B cell (primary cell): ENCODE data around the gene ZNF827. TPM values are rescaled to one million over a fixed set of nuclear protein-coding genes. Genes with fewer than 3 reads are reported as not detected.

Experiments used
- ATAC-seq: fragments of 200-7000 bp; cut with Tn5 transposase; one replicate; pipeline ENCODE4 v1.10.0; 2021; ENCODE audit warnings: low read depth, mild to moderate bottlenecking, moderate number of reproducible peaks, moderate library complexity
- CTCF ChIA-PET: fragments of 350-600 bp; sonication (Branson Sonifier 250); formaldehyde crosslinking; loops from one replicate; lab custom pipeline; 2021; ENCODE audit warnings: antibody characterized with exemption, inconsistent platforms; lab: Charles Lee
- POLR2A ChIA-PET: fragments of 350-600 bp; sonication (Branson Sonifier 250); formaldehyde crosslinking; loops from one replicate; lab custom pipeline; 2021; ENCODE audit warnings: antibody characterized with exemption; lab: Charles Lee
- DNase-seq: peaks from one replicate; pipeline ENCODE4 v3.0.0; 2013
- H2AFZ ChIP-seq: 2 replicates; pipeline ENCODE4 v1.6.1; 2012; ENCODE audit warnings: mild to moderate bottlenecking, low read depth, low read length; ENCODE audit not compliant: insufficient read depth, poor library complexity, severe bottlenecking
- H3K27ac ChIP-seq, 2 donors: 1 replicate in 1 of 2; 2 replicates in 1 of 2; pipeline ENCODE4 v1.5.1; 2012 to 2013; ENCODE audit warnings: low read length in 2 of 2, mild to moderate bottlenecking in 2 of 2, moderate library complexity in 1 of 2
- H3K27me3 ChIP-seq, 4 experiments: fragments of 200-600 bp in 1 of 4; sonication (generic) in 1 of 4; replicated peaks in 1 of 4; 1 replicate in 2 of 4; 2 replicates in 2 of 4; pipeline versions ENCODE4 v1.6.1 to v1.7.0; 2013 to 2016; ENCODE audit warnings: low read length in 3 of 4, mild to moderate bottlenecking in 2 of 4, mixed read lengths in 1 of 4, moderate library complexity in 1 of 4; ENCODE audit not compliant: insufficient read depth in 4 of 4, control insufficient read depth in 3 of 4; ENCODE audit errors: control extremely low read depth in 1 of 4
- H3K36me3 ChIP-seq, 2 experiments: replicated peaks in 1 of 2; 1 replicate in 1 of 2; 2 replicates in 1 of 2; pipeline versions ENCODE4 v1.6.1 to v1.7.1; 2013; ENCODE audit warnings: low read length in 1 of 2; ENCODE audit not compliant: insufficient read depth in 2 of 2, control insufficient read depth in 1 of 2; ENCODE audit errors: control extremely low read depth in 1 of 2, extremely low read depth in 1 of 2
- H3K4me1 ChIP-seq, 2 donors: fragments of 200-600 bp in 1 of 2; sonication (generic) in 1 of 2; 1 replicate in 1 of 2; 2 replicates in 1 of 2; pipeline versions ENCODE4 v1.5.1 to v1.6.1; 2013 to 2017; ENCODE audit warnings: low read length in 2 of 2; ENCODE audit not compliant: control insufficient read depth in 2 of 2, insufficient read depth in 2 of 2
- H3K4me2 ChIP-seq: replicated peaks from 2 replicates; pipeline ENCODE3; 2012; ENCODE audit warnings: mild to moderate bottlenecking, low read depth, low read length; ENCODE audit not compliant: poor library complexity, severe bottlenecking
- H3K4me3 ChIP-seq, 5 experiments: fragments of 200-600 bp in 1 of 5; sonication (generic) in 1 of 5; 1 replicate in 3 of 5; 2 replicates in 2 of 5; pipeline versions ENCODE4 v1.5.1 to v1.7.0; 2011 to 2016; ENCODE audit warnings: low read length in 4 of 5, mild to moderate bottlenecking in 4 of 5, low read depth in 2 of 5, control low read depth in 1 of 5, moderate library complexity in 1 of 5; ENCODE audit not compliant: insufficient read depth in 1 of 5; ENCODE audit errors: control extremely low read depth in 1 of 5, extremely low read depth in 1 of 5
- H3K79me2 ChIP-seq: fragments of 200-600 bp; sonication (generic); one replicate; pipeline ENCODE4 v1.6.0; 2016; ENCODE audit warnings: low read length; ENCODE audit not compliant: control insufficient read depth, insufficient read depth
- H3K9ac ChIP-seq: fragments of 200-600 bp; sonication (generic); 2 replicates; pipeline ENCODE4 v1.6.1; 2017; ENCODE audit warnings: mild to moderate bottlenecking, low read length, moderate library complexity
- H3K9me3 ChIP-seq, 3 donors: one replicate each; pipeline versions ENCODE4 v1.6.1 to v1.7.1; 2013; ENCODE audit warnings: low read length in 2 of 3; ENCODE audit not compliant: control insufficient read depth in 2 of 3, insufficient read depth in 1 of 3; ENCODE audit errors: control extremely low read depth in 1 of 3
- H4K20me1 ChIP-seq: 2 replicates; pipeline ENCODE4 v1.6.0; 2012; ENCODE audit warnings: mild to moderate bottlenecking, low read length; ENCODE audit not compliant: insufficient read depth, control insufficient read depth, poor library complexity, severe bottlenecking
- H3K27ac Mint-ChIP-seq: one replicate; pipeline ENCODE4 v1.8.0; 2021; ENCODE audit warnings: mixed read lengths
- H3K27me3 Mint-ChIP-seq: one replicate; pipeline ENCODE4 v1.8.0; 2021; ENCODE audit warnings: mixed read lengths
- H3K4me1 Mint-ChIP-seq: one replicate; pipeline ENCODE4 v1.8.0; 2021; ENCODE audit warnings: mixed read lengths
- H3K4me3 Mint-ChIP-seq: one replicate; pipeline ENCODE4 v1.8.0; 2021; ENCODE audit warnings: mixed read lengths
- H3K9me3 Mint-ChIP-seq: one replicate; pipeline ENCODE4 v1.8.0; 2022; ENCODE audit warnings: mixed read lengths; ENCODE audit not compliant: insufficient read depth
- EZH2 ChIP-seq: IDR thresholded peaks from 2 replicates; pipeline ENCODE4 v1.6.1; 2012; ENCODE audit warnings: borderline replicate concordance, low read depth, mild to moderate bottlenecking, moderate library complexity, low read length; ENCODE audit not compliant: insufficient read depth, poor library complexity, severe bottlenecking
- WGBS: methylation state at CpG from one replicate; pipeline ENCODE4 v1.1.5; 2013; ENCODE audit warnings: missing lambda C conversion rate; ENCODE audit not compliant: insufficient coverage; 5-methylcytosine and 5-hydroxymethylcytosine counted together
- intact Hi-C: fragments of 100-400 bp; cut with micrococcal nuclease; formaldehyde crosslinking; loops from one replicate; pipeline ENCODE4 v1.10.0; 2022
- polyA plus RNA-seq: library from polyadenylated mRNA; depleted of rRNA; stranded (reverse); fragments of >200 nt; gene quantifications from 2 replicates; pipeline ENCODE4 v1.2.3, GENCODE V29; 2012
- total RNA-seq, 2 donors: library from RNA; stranded (reverse); fragments of 120-200 nt in 1 of 2; gene quantifications; 1 replicate in 1 of 2; 2 replicates in 1 of 2; pipeline versions ENCODE4 v1.2.3 to v1.2.4, GENCODE V29; 2013 to 2022
- TF ChIP-seq, protein P1 (sequence below): fragments of 200-600 bp; IDR thresholded peaks from one replicate; pipeline ENCODE4 v1.8.0; 2022; ENCODE audit warnings: antibody characterized with exemption, mild to moderate bottlenecking

The ZNF827 gene
- total and polyA plus RNA-seq, 2 donors (not counting 1 experiment from before 2014, with no cell fraction given): 20.6 to 30.1 TPM

DNA sequence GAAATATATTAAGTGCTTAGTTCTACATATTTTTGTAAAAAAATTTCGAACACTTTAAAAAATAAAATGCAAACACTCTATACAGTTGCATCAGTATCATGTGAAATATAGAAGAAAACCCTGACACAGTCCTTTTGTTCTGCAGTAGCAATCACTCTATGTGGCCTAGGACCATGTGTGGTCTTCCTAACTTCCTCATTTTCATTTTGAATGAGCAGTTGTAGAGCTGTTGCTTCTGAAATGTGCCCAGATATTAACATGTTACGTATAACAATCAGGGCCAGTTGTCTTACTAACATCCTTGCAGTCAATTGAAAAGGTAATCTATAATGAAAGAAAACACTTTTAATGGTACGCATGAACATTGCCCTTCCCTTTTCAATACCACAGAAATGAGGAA is 107.9 kb downstream of the ZNF827 start:
- Histone ChIP-seq H4K20me1 (no peaks in the 10 kb centered on the region), H3K9ac (no peak overlapping the region), H3K4me2 (peak overlapping the region; percentile 35), H3K79me2 (no peaks in the 10 kb centered on the region), H3K4me3 (no peak overlapping the region), H3K27ac (no peak overlapping the region), H3K36me3 (peaks cover 0 to 7% of the 10 kb centered on the region in 2 experiments), H3K27me3 (no peaks in the 10 kb centered on the region), H3K9me3 (no peaks in the 10 kb centered on the region), H2AFZ (no peak overlapping the region), H3K4me1 (peaks cover 5 to 9% of the 10 kb centered on the region in 2 donors)
- ATAC-seq: peak; percentile 60
- H3K4me1 Mint-ChIP-seq: peaks cover 17% of the 10 kb centered on the region
- TF ChIP-seq, protein P1, sequence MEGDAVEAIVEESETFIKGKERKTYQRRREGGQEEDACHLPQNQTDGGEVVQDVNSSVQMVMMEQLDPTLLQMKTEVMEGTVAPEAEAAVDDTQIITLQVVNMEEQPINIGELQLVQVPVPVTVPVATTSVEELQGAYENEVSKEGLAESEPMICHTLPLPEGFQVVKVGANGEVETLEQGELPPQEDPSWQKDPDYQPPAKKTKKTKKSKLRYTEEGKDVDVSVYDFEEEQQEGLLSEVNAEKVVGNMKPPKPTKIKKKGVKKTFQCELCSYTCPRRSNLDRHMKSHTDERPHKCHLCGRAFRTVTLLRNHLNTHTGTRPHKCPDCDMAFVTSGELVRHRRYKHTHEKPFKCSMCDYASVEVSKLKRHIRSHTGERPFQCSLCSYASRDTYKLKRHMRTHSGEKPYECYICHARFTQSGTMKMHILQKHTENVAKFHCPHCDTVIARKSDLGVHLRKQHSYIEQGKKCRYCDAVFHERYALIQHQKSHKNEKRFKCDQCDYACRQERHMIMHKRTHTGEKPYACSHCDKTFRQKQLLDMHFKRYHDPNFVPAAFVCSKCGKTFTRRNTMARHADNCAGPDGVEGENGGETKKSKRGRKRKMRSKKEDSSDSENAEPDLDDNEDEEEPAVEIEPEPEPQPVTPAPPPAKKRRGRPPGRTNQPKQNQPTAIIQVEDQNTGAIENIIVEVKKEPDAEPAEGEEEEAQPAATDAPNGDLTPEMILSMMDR: no peak
- TF ChIP-seq EZH2: no peak
- H3K27me3 Mint-ChIP-seq: no peaks in the 10 kb centered on the region
- no peak overlapping the region for H3K27ac Mint-ChIP-seq
- CTCF ChIA-PET: no interaction called here
- POLR2A ChIA-PET: no interaction called here
- H3K9me3 Mint-ChIP-seq: no peaks in the 10 kb centered on the region
- WGBS: no CpG with 5 or more reads among the region's 3 CpGs
- intact Hi-C loops: no loop called here
- peak; percentile 21 for DNase-seq
- no peak overlapping the region for H3K4me3 Mint-ChIP-seq

DNA sequence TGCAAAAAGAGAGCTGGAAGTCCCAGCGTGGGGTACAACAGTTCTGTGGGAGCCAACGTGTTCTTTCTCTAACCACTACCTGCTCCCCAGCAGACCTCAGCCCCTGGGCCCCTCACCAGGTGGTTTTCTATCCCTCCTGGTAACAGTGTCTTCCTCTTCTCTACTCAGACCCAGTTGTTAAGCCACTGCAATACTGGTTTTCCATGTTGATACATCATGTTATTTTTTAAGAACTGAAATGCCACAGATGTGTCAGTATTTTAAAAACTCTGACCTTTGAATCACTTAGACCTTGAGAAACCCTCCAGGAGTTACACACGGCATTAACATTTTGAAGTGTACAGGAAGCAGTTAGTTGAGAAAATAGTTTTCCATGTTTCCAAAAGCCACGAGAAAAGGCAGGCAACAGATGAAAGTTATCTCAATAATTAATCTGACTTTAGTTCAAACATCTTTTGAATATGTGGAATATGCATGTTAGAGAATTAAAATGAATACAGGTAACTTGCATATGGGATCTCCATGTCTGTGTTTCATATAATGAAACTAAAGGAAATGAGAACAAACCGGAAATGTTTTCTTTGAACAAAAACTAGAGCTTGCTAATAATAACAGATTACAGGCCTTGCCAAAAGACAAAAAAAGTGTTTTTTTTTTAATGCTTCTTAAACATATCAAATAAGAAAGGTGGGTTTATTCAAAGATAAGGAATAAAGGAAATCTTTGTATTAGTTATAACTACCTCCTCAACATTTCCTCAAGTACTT is 108.8 kb downstream of the ZNF827 start:
- Histone ChIP-seq H3K4me1 (peaks cover 5 to 9% of the 10 kb centered on the region in 2 donors), H3K4me2 (peak overlapping the region; percentile 36), H3K27ac (no peak overlapping the region), H4K20me1 (no peaks in the 10 kb centered on the region), H3K79me2 (no peaks in the 10 kb centered on the region), H3K9ac (peak overlapping the region; percentile 21), H3K36me3 (peaks cover 0 to 7% of the 10 kb centered on the region in 2 experiments), H3K4me3 (no peak overlapping the region), H2AFZ (peak overlapping the region; percentile 6), H3K27me3 (no peaks in the 10 kb centered on the region), H3K9me3 (no peaks in the 10 kb centered on the region)
- peak overlapping the region; percentile 61 for H3K4me3 Mint-ChIP-seq
- TF ChIP-seq, protein P1: no peak
- TF ChIP-seq EZH2: no peak
- ChIA-PET POLR2A (no interaction called here), CTCF (no interaction called here)
- no peak for DNase-seq
- peaks cover 17% of the 10 kb centered on the region for H3K4me1 Mint-ChIP-seq
- H3K27ac Mint-ChIP-seq: no peak overlapping the region
- no peaks in the 10 kb centered on the region for H3K9me3 Mint-ChIP-seq
- intact Hi-C loops: no loop called here
- no peaks in the 10 kb centered on the region for H3K27me3 Mint-ChIP-seq
- ATAC-seq: no peak
- WGBS: 0% methylated on average over 1 of the region's 5 CpGs
